NCI-H526 treated with DMSO at 0.1 percent for 48 hours (cell line): ENCODE measurements around the gene ZBTB20.
"Not testable (repeated sequence)": the region's sequence is repeated elsewhere in the genome, so short reads cannot be mapped to it uniquely, and the experiment has no call there.

Experiments used
- DNase-seq: peaks from one replicate; lab custom pipeline; 2025; lab: John Stamatoyannopoulos, UW

Gene ZBTB20

DNA sequence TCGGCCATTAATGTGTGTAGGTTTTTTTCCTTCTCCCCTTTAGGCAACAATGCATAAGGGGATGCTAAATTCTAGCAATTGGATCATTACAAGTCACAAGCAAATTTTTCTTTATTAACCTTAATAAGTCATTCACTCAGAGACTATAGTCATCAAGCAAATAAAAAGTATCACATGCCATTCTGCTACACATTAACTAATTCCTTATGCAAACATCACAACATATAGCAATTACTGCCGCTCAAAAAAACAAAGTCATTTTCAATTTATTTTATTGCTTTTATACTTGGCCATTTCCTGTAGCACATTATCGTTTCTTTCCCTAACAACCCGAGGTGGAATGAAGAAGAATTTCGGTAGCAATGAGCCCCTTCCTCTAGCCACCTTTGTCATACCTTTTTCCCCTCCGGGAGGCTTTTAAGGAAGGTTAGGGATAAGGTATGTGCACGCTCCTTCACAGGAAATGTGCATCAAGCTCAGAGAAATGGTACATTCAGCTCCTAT is 432.1 kb downstream of the ZBTB20 start:
- DNase-seq, result no peak

DNA sequence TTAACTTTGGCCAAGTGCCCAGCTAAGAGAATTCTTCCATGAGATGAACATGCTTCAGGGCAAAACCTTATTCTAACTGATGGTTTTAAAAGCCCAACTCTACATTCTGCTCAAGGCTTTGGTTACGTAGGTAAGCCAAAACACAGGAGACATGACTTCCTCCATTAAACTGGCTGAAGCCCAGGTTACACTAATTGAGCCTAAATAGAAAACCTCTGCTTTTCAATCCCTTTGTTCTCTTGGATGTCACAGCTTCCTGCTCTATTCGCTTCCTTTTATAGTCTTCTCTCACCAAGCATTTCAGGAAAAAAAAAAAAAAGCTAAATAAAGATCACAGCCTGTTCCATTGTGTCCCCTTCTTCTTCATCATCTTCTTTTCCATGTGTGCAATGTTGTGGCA is 432.9 kb downstream of the ZBTB20 start:
- no peak for DNase-seq

DNA sequence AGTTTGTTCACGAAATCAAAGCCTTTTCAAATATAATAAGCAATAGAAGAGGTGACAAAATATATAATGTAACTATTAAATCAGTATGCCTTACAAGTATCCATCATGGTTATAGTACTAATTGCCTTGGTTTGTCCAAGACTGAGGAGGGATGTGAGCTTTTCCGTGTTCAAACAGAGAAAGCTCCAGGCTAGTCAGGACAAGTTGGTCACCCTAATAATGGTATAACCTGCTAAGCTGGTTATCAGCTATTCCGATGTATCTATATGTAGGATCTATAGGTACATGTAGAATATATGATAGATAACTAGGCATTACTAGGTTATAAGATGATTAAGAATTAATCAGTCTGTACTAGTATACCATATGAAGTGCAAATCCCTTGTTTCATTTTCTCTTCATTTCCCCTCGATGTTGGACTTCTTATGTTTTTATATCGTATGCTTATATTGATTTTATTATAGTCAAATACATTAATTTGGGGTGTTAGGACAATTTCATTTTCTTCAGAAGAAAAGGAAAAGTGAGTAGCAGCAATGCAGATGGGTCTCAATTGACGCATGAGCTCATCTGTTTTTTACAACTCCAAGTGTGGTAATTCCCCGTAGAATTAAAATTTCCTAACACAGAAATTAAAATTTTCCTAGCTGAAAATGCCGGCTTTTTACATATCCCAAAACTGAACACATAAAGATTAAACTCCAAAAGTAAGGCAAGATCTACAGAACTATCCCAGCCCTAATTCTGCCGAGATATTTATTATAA is 434.2 kb downstream of the ZBTB20 start:
- no peak for DNase-seq

DNA sequence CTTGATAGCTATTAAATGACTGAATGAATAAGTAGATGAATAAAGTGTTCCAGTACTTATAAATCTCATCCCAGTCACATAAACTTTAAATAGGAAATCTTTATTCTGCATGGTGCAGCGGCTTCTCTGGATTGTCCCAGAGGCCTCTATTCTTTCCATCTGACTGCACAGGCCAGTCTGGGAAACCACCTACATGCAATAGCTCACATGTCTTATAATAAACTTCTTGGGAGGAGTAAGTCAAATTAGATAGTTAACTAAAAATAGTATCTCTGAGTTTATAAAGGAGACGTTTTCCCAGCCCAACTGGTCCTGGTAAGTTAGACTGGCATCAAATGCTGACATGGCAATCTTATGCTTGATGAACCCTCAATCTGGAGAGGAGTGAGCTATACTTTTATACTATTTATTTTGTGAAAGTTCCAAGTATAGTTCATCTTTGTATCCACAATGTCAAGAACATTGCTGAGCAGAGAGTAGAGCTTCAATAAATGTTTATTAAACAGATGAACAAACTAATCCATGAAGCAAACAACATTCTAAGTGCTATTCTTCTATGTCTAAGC is 435.7 kb downstream of the ZBTB20 start:
- no peak for DNase-seq

DNA sequence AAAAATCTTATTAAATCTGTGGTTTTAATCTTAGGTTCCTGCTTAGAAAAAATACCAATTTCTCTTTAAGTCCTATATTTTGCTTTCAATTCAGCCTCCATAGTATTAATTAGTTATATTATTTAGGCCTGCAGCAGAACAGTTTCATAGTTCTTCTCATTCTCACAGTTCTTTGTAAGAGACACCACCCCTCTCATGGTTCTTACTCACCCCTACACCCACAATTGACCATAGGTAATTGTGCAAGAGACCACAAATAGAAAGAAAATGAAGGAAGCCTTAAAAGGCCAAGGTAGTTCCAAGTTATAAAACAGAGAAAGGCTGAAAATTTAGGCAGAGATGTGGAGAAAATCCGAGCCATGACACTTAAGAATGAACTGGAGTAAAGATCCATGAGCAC is 438.0 kb downstream of the ZBTB20 start:
- DNase-seq, result no peak

DNA sequence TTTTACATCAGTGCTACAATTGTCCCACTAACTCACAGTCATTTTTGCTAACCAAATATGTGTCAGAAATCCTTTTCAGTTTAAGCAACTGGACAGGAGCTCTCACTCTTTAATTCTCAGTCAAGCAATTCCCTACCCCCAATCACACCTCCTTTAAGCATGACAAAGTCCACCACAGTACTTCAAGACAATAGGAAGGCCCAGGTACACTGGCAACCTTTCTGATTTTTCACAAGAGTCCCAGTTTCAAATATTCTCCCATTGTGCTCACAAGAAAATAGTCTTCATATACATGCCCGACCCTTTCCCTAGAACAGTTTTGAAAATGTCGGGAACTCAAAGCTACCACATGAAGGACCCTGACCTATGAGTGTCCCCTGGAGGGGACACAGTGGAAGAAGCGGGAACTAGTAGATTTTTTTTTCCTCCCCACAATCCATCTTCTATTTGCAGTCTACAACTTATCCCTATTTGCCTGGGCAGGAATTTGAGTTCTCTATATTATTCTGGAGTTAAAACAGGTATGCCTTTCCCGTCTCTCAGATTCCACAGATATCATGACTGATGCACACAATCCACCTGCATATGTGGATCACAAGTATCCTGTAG is 439.7 kb downstream of the ZBTB20 start:
- no peak for DNase-seq

DNA sequence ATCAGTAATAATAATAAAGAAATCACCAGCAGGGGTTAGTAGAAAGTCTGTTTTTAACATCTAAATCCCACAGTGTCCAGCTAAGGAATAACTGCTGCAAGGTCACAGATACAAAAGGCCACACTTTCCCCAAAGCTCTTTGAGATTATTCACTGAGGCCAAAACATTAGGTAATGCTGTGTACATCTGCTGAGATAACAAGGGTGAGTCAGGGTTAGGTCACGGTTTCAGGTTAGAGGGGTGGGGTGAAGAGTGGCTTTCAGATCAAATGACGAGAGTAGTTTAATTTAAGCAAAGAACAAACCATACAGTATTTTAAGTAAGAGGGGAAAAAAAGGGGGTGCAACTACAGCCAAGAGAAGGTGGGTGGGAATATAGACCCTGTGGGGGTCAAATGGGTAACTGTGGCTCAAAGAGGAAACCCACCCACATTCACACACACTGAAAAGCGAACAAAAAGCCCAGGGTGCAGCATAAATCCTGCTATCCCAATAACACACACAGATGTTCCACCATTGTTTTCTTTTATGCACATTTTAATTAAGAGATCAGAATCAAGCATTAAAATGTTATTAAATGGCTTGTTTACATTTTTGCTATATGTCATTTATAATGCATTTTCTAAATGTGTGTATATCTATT is 440.4 kb downstream of the ZBTB20 start:
- no peak for DNase-seq

DNA sequence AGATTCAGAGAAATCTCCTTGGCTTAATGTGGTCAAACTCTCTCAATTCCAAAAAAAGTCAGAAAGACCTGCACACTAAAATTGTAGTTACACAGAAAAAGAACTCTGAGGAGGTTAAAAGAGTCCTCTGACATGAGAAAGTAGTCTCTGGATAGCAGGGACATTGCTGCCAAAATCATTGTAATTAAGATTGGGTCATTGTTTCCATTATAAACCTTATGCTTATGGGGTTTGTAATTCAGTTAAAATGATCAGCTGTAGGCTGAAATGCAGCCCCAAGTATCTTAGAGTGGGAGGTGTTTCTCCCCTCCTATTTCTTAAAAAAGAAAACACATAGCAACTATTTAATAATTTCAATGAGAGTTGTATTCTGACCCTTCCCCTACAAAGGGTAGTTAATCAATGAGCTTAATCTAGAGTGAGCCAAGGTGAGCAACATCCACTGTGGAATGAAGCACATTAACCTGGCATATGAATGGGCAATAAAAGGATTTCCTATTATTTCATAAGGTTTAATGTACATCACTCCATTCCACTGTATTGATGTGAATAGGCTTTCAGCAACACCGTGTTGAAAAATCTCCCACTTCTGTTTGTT is 446.4 kb downstream of the ZBTB20 start:
- no peak for DNase-seq

DNA sequence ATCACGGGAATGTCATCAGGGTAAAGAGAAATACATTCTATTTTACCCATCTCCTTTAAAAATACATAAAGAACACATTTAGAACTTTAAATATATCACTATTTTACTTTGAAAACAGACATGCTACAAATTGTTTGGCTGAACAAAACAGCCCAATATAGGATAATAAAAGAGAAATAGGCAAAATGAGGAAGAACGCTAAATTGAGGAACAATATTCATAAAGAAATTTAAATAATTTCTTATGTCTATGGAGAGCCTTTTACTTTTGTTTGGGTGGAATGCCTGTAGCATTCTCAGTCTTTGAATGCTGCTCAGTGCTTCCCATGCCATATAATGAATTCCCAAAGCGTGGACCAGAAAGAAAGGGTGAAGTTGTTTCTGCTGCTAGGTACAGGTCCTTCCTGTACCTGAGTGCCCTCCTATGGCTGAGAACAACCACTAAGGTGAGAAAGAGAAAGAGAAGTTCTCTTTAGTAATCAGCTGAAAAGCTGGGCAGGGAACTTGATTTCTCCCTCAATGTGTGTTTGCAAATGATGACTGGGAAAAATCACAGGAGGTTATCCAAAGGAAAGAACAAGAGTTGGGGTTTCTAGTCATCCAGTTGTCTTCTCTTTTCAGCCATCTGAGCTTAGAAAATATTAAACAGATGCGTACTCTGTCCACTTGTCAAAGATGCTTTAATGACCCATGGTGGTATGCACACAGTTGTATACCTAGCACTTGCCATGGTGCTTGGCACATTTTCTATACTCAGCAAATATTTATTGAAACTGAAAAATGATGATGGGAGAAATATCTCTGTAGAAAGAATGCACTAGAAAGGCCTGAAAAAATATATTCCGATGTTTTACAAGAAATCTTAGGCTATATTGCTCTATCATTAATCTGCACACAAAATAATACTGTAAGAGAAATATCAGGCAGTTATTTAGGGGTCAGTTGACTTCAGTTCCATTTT is 448.7 kb downstream of the ZBTB20 start:
- DNase-seq, result no peak

DNA sequence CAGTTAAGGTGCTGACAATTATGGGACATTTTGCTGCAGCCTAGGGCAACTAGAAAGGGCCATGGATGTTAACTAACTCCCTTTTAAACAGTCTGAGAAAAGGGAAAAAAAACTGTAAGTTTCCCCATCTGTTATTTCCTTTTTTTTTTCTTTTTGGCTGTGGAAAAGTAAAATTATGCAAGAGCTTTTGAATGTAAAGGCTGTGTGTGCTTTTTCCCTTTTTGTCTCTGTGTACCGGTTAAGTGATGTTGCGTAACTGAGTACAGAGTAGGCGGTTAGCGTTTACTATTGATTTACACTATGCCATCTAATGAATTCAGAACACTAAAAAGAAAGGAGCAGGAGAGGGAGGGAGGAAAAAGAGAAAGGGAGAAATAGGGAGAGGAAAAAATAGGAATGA is 449.7 kb downstream of the ZBTB20 start:
- DNase-seq, result no peak

DNA sequence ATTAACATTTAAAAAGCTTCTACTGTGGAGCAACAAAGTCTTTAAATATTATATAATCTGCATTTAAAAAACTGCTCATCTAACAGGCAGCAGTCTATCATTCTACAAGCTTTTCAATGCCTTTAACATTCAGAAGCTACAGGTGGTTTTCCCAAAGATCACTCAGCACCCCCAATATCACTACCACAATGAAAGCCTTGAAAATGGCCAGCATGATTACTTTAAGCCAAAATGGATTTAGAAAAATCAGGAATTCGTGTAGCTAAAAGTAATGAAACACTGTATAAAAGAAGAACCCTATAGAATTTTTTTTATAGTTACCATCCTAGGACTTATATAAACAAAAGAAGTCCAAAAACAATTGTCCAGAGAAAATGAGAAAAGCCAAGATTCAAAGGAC is 452.8 kb downstream of the ZBTB20 start:
- DNase-seq, result no peak

DNA sequence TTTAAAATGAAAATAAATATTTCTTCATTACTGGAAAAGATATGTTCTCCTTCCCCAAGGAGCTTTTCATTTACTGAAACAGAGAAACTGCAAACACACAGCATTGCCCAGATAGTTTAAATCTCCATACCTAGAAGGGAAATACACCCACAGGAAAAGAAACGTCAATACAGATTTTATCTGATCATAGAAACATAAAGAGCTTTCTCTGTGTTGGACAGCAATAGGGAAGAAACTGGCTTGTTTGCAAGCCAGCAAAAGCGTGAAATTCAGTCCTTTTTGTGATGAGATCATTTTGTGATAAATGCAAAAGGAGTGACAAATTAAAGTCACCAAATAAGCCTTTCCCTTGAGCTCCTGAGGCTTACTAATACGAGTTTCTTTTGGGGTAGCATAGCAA is 455.2 kb downstream of the ZBTB20 start:
- no peak for DNase-seq

DNA sequence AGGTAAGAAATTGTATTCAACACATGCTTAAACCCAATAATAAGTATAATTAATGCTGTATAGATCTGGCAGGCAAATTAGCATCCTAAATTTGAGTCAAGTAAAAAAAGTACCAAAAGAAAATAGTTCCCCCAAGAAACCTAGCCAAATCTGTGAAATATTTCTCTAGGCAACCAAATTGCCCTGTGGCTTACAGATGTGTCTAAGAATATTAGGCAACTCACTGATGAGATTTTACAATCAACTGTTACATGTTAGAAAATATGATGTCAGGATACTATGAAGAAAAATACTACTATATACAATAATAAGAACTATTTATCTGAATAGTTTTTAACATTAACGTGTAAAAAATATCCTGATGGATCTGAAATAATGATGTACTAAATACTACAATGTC is 456.2 kb downstream of the ZBTB20 start:
- DNase-seq, result no peak

DNA sequence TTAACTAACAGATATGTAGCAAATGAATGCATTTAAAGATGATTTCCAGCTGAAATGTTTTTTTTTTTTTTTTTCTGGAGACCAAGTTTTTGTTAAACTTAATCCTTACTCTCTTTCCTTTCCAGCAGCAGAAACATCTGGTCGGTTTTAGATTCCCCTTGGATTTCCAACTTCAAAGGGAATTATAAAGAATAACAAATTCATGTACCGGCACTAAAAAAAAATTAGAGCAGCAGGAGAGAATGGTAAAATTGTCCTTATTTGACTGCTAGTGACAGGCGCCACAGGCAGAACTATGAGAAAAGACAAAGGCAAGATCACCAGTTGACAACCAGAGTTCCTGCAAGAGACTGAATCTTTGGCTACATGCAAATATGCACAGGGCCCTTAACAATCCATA is 459.9 kb downstream of the ZBTB20 start:
- DNase-seq, result no peak

DNA sequence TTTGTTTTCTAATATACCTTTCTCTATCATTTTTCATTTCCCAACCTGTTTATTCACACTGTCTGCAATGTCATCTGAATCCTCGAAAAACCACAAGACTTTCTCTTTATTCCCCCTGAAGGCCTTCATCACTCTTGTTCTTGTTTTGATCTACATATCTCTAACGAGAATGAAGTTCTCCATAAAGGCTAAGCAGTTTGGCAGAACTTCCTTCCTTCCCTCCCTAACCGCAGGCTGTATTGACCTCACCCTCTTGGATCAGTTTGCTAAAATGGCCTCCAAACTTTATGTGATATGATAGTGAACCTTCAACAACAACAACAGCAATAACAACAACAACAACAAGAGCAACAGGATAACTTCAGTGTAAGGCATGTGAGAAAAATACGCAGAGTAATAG is 460.5 kb downstream of the ZBTB20 start:
- no peak for DNase-seq

DNA sequence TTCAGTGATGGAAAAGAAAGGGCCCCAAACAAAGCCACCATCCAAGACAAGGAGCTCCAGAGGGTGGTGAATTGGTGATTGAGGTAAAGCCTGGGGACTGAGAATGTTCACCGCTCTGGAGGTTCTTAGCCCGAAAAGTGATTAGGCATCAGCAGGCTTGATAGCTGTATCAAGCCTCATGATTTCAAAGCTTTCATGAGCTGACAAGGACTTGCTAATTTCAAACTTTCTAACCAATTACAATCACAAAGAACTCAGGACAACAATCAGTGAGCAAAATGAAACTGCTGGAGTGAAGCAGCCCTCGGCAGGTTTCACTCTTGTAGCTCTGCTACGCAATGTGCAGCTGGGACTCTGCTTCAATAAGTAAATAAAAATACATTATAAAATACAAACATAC is 461.9 kb downstream of the ZBTB20 start:
- no peak for DNase-seq

DNA sequence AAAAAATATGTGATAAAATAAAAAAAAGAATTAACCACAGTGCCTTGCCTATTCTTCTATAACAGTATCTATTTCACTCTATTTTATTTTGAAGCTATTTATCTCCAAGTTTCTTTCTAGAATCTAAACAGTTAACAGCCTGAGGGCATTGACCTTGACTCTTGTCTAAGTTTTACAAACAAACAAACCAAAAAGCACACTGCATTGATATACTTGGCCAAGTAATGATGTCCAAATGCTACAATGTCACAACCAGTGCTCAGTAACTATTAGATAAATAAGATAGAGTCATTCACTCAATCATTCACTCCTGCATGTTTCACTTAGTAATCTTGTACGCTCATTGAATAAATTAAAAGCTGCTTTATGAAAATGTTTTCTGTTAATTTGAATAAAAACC is 466.8 kb downstream of the ZBTB20 start:
- DNase-seq, result no peak

DNA sequence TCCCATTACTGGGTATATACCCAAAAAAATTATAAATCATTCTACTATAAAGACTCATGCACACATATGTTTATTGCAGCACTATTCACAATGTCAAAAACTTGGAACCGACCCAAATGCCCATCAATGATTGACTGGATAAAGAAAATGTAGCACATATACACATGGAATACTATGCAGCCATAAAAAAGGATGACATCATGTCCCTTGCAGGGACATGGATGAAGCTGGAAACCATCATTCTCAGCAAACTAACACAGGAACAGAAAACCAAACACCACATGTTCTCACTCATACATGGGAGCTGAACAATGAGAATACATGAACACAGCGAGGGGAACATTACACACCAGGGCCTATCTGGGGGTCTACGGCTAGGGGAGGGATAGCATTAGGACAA is 467.3 kb downstream of the ZBTB20 start:
- not testable (repeated sequence) for DNase-seq

DNA sequence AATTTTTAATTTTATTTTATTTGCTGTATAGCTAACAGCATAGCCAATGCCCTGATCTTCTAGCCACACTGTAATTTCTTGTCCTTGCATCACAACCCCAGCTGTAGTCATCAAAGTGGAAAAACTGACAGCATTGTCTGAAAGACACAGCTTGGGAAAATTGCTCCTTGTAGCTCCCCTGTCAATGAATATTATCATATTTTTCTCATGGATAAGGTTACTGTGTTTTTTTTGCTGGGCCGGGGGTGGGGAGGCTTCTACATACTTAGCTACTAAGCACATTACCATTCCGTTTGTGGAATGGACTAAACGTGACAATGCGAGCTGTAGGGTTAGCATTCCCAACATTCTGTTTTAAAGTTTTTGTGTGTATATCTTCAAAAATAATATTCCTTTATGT is 472.0 kb downstream of the ZBTB20 start:
- peak; percentile 2 for DNase-seq

DNA sequence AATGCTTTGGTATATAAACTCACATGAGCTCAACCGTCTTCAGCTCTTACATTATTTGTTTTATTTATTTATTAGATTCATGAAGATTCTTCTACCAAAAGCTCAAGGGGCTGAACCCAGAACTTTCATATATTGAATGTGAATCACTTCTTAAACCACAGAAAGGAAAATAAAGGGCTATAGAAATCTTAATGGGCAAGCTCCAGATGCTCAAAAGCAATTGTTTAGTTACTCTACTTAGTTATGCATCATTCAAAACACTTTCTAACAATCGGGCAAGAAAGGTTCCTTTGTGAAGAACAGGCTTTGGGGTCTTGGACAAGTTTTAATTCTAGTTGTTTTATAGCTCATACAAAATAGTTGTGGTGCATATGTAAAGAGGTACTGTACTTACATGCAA is 473.1 kb downstream of the ZBTB20 start:
- no peak for DNase-seq

DNA sequence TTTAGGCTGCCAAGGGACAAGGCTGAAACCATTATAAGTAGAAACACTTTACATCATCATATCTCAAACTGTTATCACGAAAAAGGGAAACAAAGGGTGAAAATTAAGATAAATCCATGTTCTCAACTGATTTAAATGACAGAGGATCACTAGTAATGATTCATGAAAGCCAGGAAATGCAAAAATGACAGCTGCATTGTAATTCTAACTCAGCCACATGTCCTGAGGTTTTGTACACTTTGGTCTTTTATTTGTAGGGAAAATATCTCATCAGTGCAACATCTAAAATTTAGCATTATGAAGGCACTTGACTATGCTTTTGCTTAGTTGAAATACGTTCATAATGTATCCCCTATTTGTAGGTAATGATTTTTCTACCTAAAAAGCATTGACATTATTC is 473.6 kb downstream of the ZBTB20 start:
- DNase-seq, result peak; percentile 2
